Activated CD8-positive, alpha-beta memory T cell treated with anti-CD3 and anti-CD28 coated beads for 48 hours (primary cell): ENCODE results near the gene DMRT2.

Source experiments
- DNase-seq, 3 experiments: peaks; one replicate each; pipeline ENCODE4 v3.0.0-alpha.2; 2020; ENCODE audit warnings: low read depth in 2 of 3, low spot score in 2 of 3

The DMRT2 gene

DNA sequence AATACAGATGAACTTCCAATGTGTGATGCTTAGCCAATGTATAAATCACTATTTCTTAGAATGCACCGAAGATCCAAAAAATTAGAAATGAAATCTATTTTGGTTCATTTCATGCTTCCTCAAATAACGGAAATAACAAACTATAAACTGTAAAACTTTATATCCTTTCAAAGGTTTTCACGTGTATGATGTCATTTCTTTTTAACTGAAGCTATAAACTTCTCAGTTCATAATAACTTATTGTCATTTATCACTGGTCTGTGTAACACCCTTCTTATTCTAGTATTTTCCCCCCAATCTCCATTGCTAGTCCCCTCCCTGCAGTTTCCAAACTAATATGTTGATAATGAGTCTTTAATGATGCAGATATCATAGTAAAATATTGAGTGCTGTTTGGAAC, 36.4 kb downstream of the DMRT2 start:
- DNase-seq, result no peak

GRCh38 chr9:1087120-1087881, 37.1 kb downstream of the DMRT2 start:
- no peak for DNase-seq

GRCh38 chr9:1094749-1095148, 44.6 kb downstream of the DMRT2 start:
- DNase-seq, result no peak

GRCh38 chr9:1096155-1096964, 46.2 kb downstream of the DMRT2 start:
- no peak for DNase-seq

DNA sequence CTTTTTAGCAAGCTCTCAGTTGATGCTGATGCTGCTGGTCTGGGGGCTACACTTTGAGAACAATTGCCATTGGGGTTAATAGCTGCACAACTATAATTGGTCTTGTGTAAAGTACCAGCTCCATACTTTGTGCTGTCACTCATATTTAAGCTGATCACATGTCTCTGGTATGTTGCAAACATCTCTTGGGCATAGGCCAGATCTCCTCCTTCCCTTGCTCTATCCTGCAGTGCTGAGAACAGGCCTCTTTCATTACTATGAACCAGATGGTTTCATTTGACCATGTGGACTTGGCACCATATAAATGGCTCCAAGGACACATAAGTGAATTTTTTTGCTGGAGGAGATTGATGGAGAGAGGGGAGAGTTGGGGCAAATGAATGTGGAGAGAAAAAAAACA, 48.4 kb downstream of the DMRT2 start:
- DNase-seq, result no peak

DNA sequence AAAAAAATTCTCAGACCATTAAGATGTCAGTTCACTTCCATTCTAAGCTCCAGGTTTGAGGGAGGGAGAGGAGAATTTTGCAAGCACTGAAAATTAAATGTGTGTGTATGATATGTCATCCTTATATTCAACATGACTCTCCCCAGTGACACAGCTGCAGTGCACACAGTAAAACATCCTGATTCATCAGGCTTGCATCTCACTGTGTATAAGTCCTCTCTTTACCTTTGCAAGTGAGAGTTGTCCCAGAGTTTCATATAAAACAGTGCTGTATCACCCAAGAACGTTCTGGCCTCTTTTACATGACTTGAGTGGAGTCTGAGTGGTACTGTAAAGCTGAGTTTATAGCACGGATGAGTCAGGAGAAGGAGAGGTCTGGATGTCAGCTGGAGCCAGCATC, 50.0 kb downstream of the DMRT2 start:
- no peak for DNase-seq

- DNase-seq, result no peak
Measured at GRCh38 chr9:1100945-1101344, 50.8 kb downstream of the DMRT2 start.

DNA sequence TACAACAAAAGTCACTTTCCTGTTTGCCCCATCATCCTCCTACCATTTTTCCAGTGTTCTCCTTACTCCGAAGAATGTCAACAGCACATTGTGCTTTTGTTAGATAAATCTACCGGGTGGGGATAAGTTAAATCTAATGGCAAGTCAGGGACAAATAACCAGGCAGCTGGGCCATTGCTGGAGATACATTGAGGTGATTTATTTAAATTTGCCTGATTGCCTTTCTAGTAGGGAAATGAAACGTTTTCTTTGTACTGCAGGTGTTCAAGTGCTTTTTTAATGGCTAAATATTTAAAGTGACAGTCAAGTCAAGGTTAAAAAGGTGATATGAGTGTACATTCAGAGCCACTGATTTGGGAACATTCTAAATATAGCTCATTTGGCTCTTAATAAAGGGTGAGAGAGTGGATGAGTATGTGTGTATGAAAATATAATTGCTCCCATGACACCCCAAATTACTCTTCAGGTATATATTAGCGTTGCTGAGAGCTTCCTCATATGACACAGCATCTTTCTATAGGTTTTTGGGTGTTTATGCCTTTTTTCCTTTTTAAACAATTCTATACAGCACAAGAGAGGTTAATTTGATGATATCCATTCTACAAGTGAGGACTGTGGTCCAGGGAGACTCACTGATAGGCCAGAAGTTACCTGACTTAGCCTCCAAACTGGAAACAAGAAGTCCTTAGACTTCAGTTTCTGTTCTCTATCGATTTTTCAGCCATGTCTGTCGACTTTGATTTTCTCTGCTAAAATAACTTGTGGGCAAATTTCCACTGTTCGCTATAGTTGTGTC, 51.9 kb downstream of the DMRT2 start:
- no peak for DNase-seq

GRCh38 chr9:1102642-1102970, 52.4 kb downstream of the DMRT2 start:
- no peak for DNase-seq
